Measurements from ENCODE around the gene RSBN1. TPM values are rescaled to one million over a fixed set of nuclear protein-coding genes. Genes with fewer than 3 reads are reported as not detected.
A peak's percentile ranks its signal among the peaks of the same experiment; 100 is the strongest.

RSBN1 gene
- total and polyA plus RNA-seq, 9 of the 15 experiments (the other 6 are each of a cell fraction or from before 2014, with no cell fraction given): 4.5 to 24.3 (median 13.0) TPM

- TF ChIP-seq GABPA (tag; conservative IDR thresholded peaks at IDR 0.05; ENCODE audit: low read depth) (peak; percentile 40; the same call in 1 of the 2 replicates), ZNF589 (CRISPR knock-in tag; IDR thresholded peaks at IDR 0.05; ENCODE audit: low read depth) (peak; percentile 78), NUFIP1 (IDR thresholded peaks at IDR 0.05; ENCODE audit: partially characterized antibody) (no peak), MLLT1 (IDR thresholded peaks at IDR 0.05) (peak in 1 of 2 experiments; percentile 80; a peak in 2 of 4 replicates), USF2 (CRISPR knock-in tag; IDR thresholded peaks at IDR 0.05) (no peak), FOXK2 (conservative IDR thresholded peaks at IDR 0.05 in 1 of 2, IDR thresholded peaks at IDR 0.05 in 1 of 2; ENCODE audit: low read depth in 2 of 2) (no peak), ZNF740 (CRISPR knock-in tag; IDR thresholded peaks at IDR 0.05) (no peak), ZNF740 (tag; IDR thresholded peaks at IDR 0.05) (no peak), ZC3H4 (CRISPR knock-in tag; IDR thresholded peaks at IDR 0.05; ENCODE audit: borderline replicate concordance) (no peak), USF1 (CRISPR knock-in tag; IDR thresholded peaks at IDR 0.05) (no peak), JUND (IDR thresholded peaks at IDR 0.05; ENCODE audit: borderline replicate concordance, low read depth, low read length) (peak; percentile 99), JUND (tag; IDR thresholded peaks at IDR 0.05; ENCODE audit: borderline replicate concordance, low read depth, low read length) (peak; percentile 99), CCNT2 (IDR thresholded peaks at IDR 0.05; ENCODE audit: borderline replicate concordance, extremely low read depth, insufficient read length, low read depth, low read length) (no peak), PML (IDR thresholded peaks at IDR 0.05; ENCODE audit: low read length) (peak; percentile 46; the same call in 1 of the 2 replicates), MTA1 (IDR thresholded peaks at IDR 0.05; ENCODE audit: borderline replicate concordance) (0 out of 2 replicates have a peak, but pooled peaks have one; percentile 54)
Measured at GRCh38 chr1:113804421-113805255, 7.6 kb downstream of the RSBN1 start (continued).
